Measurements from ENCODE around the gene TMEM245.

The TMEM245 gene

DNA sequence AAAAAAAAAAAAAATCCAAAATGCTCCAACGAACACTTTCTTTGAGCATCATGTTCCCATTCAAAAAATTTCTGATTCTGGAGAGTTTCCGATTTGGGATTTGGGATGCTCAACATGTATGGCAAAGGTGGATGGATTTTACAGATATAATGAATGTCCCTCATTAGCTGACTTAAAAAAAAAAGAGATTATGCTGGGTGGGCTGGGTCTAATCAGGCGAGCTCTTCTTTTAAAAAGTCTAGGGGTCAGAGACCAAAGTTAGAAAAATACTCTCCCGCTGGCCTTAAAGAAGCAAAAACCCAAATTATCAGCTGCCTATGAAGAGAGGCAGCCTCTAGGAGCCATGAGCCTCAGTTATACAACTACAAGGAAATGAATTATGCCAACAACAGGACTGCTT lies 91.3 kb downstream of the TMEM245 start:
- no peak for DNase-seq (ENCODE audit: low read depth in 2 of 3, low spot score in 2 of 3)

DNA sequence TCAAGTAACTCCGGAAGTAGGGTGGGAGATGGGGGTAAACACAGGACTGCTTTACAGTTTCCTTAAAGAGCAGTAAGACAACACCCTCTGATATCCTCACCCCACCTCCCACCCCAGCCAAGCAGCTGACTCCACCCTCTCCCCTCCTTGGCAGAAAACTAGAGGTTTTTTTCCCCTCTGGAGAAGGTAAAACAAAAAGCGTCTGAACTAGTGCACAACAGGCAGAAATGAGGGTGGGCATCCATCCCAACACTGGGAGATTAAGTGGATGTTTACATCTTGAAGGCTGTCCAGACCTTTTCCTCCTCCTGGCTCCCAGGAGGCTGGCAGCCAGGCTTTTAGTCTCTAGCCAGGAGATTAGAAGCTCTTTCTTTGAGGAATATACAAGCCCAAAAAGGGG lies 92.6 kb downstream of the TMEM245 start:
- DNase-seq (ENCODE audit: low read depth in 2 of 3, low spot score in 2 of 3): no peak

GRCh38 chr9:109026306-109026705 lies 93.4 kb downstream of the TMEM245 start:
- no peak for DNase-seq (ENCODE audit: low read depth in 2 of 3, low spot score in 2 of 3)

- DNase-seq (ENCODE audit: low read depth in 2 of 3, low spot score in 2 of 3): no peak
Measured at GRCh38 chr9:109022873-109023272, 96.9 kb downstream of the TMEM245 start.

GRCh38 chr9:109020581-109021511 lies 98.9 kb downstream of the TMEM245 start:
- DNase-seq (ENCODE audit: low read depth in 2 of 3, low spot score in 2 of 3): no peak

DNA sequence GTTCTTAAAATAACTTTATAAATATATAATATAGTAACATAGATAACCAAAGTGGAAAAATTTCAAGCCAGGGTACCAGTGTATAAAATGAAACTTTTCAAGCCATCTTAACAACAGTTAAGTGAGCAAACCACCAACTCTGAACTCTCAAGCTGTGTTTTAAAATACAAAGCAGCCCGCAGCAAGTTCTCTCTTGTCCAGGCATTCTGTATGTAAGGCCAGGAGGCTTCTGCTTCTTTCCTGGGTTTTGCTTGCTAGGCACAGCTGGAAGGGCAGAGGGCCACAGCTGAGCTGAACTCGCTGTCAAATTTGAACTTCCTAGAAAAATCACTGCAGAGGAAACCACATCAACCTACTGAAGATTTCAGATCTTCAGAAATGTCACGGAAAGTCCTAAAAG lies 99.6 kb downstream of the TMEM245 start:
- DNase-seq (ENCODE audit: low read depth in 2 of 3, low spot score in 2 of 3): no peak

- no peak for DNase-seq (ENCODE audit: low read depth in 2 of 3, low spot score in 2 of 3)
Measured at GRCh38 chr9:109019420-109019819, 100.3 kb downstream of the TMEM245 start.

- DNase-seq (ENCODE audit: low read depth in 2 of 3, low spot score in 2 of 3): no peak
Measured at GRCh38 chr9:109017493-109017892, 102.3 kb downstream of the TMEM245 start.

DNA sequence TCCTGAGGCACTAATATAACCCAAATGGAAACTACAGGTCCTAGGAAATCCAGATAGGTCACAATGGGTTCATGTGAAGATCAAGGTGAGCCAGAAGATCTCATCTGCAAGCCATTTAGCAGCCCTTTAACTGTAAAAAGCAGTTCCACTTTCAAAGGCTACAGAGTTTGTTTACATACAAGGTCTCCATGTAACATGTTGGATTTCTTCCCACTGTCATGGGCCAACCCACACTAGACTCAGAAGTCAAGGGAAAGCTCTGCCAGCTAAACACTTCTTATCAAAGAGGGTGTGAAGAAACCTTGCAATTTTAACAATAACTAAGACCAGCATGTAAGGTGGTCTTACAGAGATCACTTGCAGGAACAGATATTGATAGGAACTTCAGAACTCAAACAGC lies 102.7 kb downstream of the TMEM245 start:
- DNase-seq (ENCODE audit: low read depth in 2 of 3, low spot score in 2 of 3): no peak

DNA sequence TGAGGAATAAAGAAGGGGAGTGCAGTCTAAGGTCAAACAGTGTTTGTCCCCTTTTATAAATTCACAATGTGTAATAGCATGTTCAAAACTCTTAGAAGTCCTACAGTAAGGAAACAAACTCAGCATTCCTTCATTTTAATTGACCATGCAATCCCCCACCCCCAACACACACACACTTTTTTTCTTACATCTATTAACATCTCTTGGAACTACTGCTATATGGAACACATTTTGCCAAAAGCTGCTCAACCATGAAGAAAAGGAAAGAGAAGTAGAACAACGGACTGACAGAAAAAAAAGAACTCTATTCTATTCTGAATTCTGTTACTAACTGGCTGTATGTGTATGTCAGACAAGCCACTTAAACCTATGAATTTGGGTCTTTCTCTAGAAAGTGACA lies 103.6 kb downstream of the TMEM245 start:
- DNase-seq (ENCODE audit: low read depth in 2 of 3, low spot score in 2 of 3): no peak

DNA sequence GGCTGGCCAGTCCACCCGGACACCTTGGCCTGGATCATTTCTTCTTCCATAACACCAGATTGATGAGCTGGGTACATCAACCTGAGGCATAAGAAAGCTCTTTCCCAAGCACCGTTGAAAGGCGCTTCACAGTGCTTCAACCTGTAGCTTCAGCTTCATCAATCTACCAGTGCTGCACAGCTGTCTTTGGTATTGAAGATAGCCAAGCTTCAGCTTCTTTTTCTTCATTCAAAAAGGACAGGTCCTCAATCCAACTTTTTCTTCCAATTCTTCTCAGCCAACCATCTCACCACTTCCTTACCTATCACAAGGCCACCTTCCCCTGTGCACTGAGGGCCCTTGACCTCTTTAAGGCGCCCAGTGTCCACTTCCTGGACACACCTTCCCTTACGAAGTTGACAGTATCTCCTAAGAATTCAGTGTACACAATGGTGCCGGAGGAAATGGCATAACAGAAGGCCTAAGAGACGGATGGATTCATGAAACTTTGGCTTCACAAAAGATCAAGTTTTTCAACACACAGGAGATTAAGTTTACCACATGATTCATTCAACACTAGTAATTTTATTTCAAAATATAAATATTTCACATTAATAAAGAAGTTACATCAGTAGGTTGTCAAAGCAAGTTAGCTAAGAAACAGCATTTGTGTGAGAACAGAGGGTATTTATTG lies 105.0 kb downstream of the TMEM245 start:
- DNase-seq (ENCODE audit: low read depth in 2 of 3, low spot score in 2 of 3): no peak

GRCh38 chr9:109013679-109014607 lies 105.8 kb downstream of the TMEM245 start:
- DNase-seq (ENCODE audit: low read depth in 2 of 3, low spot score in 2 of 3): no peak

GRCh38 chr9:109012876-109013678 lies 106.7 kb downstream of the TMEM245 start, which contains the start of gene CTNNAL1:
Gene CTNNAL1, minus strand, starts transcription at chr9:109013499. Its CDS starts 57 bp downstream, at chr9:109013442.
- DNase-seq (ENCODE audit: low read depth in 2 of 3, low spot score in 2 of 3): peak; percentile 67 to 75 (median 72)

DNA sequence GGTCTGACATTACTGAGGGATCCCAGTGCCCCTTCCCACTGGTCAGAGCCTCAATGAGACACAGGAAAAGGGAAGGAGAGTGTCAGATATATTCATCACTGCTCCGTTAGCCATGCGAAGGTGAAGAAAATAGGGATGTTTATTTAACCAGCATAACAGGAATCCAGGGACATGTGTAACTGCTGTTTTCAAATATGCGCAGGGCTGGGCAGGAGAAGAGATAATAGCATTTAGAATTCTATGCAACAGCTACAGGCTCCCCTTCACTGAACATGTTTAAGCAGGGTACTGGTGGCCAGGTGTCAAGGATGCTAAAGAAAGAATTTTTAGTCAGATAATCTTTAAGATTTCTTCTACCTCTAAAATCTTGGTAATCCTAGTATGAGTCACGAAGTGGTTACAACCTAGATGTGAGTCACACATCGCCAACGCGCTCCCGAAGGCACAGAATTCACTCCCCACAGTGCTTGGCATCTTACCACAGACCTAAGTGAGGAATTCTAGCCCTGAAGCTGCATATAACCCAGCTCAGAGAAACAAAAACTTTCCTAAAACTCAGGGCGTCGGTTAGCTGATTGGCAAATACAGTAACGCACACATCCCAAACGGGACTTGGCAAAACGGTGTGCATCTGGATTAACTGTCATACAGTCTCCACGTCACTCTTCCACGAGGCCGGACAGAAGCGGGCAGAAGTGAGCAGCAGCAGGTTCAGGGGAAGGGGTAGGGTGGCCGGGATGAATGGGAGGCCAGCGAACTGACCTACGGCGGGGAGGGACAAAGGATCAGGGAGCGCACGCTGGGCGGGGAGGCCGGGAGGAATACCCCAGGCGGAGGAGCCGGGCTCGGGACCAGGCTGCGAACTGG lies 107.5 kb downstream of the TMEM245 start:
- DNase-seq (ENCODE audit: low read depth in 2 of 3, low spot score in 2 of 3): peak; percentile 10 to 32 (median 22)

DNA sequence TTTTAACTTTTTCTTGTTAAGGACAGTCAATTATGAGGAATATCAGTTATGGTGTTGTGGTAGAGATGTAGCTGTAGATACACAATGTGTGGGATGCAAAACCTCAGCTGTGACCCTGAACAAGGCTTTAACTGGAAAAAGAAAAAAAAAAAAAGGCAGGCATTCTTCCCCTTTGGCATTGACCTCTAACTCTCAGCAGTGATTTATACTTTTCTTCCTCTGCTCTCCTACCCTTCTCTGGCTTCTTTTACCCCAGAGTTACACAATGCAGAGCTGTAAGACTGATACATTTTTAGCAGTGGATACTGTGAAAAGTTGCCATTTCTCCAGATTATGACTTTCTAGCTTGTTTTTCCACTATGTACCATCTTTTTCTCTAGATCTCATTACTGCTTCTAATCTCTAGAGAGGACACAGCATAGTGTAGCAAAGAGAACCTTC lies 108.5 kb downstream of the TMEM245 start:
- no peak for DNase-seq (ENCODE audit: low read depth in 2 of 3, low spot score in 2 of 3)

GRCh38 chr9:109010746-109011145 lies 109.0 kb downstream of the TMEM245 start:
- DNase-seq (ENCODE audit: low read depth in 2 of 3, low spot score in 2 of 3): peak in 1 of 3 experiments; percentile 30

DNA sequence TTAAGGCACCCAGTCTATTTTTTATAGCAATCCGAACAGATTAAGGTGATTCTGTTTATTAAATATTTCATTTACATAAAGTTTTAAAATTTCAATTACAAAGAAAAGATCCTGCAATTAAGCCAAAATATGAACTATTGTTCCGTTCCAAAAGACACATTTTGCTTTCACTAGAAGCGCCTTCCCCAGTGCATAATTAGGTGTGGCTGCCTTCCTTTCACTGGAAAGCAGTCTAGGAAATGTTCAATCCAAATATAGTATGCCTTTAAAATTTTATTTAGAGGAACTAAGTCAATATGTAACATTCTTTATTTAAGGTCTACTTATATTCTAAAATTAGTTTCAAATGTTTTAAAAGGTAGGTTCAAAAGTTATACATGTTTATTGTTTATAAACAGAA lies 114.1 kb downstream of the TMEM245 start:
- DNase-seq (ENCODE audit: low read depth in 2 of 3, low spot score in 2 of 3): no peak

DNA sequence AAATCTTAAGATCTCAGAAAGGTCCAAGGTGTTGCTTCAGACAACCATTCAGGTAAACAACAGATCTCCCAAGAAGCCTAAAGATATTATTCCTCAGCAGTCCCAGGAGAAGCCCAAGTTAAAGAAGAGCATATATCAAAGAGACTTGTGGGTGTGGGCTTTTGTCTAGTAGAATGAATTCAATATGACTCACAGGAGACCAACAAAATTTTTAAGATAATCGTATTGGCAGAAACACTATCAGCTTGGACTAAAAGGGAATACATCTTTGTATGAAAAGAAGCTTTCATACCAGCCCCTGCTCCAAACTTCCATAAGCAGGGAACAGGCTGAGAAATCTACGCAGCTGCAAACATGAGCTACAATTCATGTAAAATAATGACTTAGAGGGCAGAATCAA lies 116.6 kb downstream of the TMEM245 start:
- DNase-seq (ENCODE audit: low read depth in 2 of 3, low spot score in 2 of 3): no peak

GRCh38 chr9:109002141-109002540 lies 117.6 kb downstream of the TMEM245 start:
- DNase-seq (ENCODE audit: low read depth in 2 of 3, low spot score in 2 of 3): no peak

All from activated CD8-positive, alpha-beta memory T cell treated with anti-CD3 and anti-CD28 coated beads for 48 hours (primary cell).